SU-DHL-6 (cell line): ENCODE results near the gene HMG20B.
A peak's percentile ranks its signal among the peaks of the same experiment; 100 is the strongest.

Experiments used
- H2AFZ ChIP-seq: fragments of 200-600 bp; sonication (generic); 2 replicates; pipeline ENCODE4 v1.6.1; 2014; ENCODE audit warnings: low read depth, mild to moderate bottlenecking, moderate library complexity, mixed read lengths, antibody characterized with exemption, low read length; ENCODE audit not compliant: severe bottlenecking
- H3F3A ChIP-seq: fragments of 200-600 bp; shearing (Covaris generic); 2 replicates; pipeline ENCODE4 v1.6.0; 2016; ENCODE audit warnings: antibody characterized with exemption, mild to moderate bottlenecking; ENCODE audit not compliant: insufficient read depth
- H3K27ac ChIP-seq: fragments of 200-600 bp; sonication (generic); 2 replicates; pipeline ENCODE4 v1.5.1; 2016; ENCODE audit warnings: low read depth, mild to moderate bottlenecking, low read length, moderate library complexity, mixed read lengths
- H3K27me3 ChIP-seq: fragments of 200-600 bp; sonication (generic), shearing (Covaris generic); 2 replicates; pipeline ENCODE4 v1.6.0; 2014; ENCODE audit warnings: mild to moderate bottlenecking, low read length
- H3K36me3 ChIP-seq: fragments of 200-600 bp; sonication (generic); 2 replicates; pipeline ENCODE4 v1.6.1; 2014; ENCODE audit warnings: mild to moderate bottlenecking, low read length, mixed read lengths
- H3K4me2 ChIP-seq: fragments of 300-600, 200-600 bp; shearing (Covaris generic), sonication (generic); 2 replicates; pipeline ENCODE4 v1.6.0; 2014; ENCODE audit warnings: low read length, low read depth, mild to moderate bottlenecking; ENCODE audit not compliant: poor library complexity, severe bottlenecking
- H3K4me3 ChIP-seq: fragments of 200-600 bp; sonication (generic); 2 replicates; pipeline ENCODE4 v1.5.1; 2014; ENCODE audit warnings: antibody characterized with exemption, low read length, mild to moderate bottlenecking, mixed read lengths; ENCODE audit not compliant: insufficient read depth, poor library complexity, severe bottlenecking
- H3K79me2 ChIP-seq: fragments of 200-600 bp; sonication (generic); 2 replicates; pipeline ENCODE4 v1.6.1; 2014; ENCODE audit warnings: mild to moderate bottlenecking, low read length, moderate library complexity; ENCODE audit not compliant: insufficient read depth
- H3K9ac ChIP-seq: fragments of 200-600 bp; sonication (generic); 2 replicates; pipeline ENCODE4 v1.7.0; 2014; ENCODE audit warnings: mild to moderate bottlenecking, low read length
- H3K9me2 ChIP-seq: fragments of 200-600 bp; sonication (generic); replicated peaks from 2 replicates; pipeline ENCODE4 v1.6.1; 2014; ENCODE audit warnings: low read length; ENCODE audit not compliant: insufficient read depth
- H3K9me3 ChIP-seq: fragments of 200-600 bp; sonication (generic); 2 replicates; pipeline ENCODE4 v1.6.1; 2014; ENCODE audit warnings: low read length, mixed read lengths; ENCODE audit not compliant: insufficient read depth
- H4K20me1 ChIP-seq: fragments of 200-600 bp; sonication (generic); 2 replicates; pipeline ENCODE4 v1.6.1; 2014; ENCODE audit warnings: low read depth, mild to moderate bottlenecking, antibody characterized with exemption, low read length, moderate library complexity, mixed read lengths
- CTCF ChIP-seq: fragments of 200-600 bp; sonication (generic); IDR thresholded peaks from one replicate; pipeline ENCODE4 v1.5.1; 2017; ENCODE audit warnings: antibody characterized with exemption, mild to moderate bottlenecking, low read length, moderate library complexity; ENCODE audit not compliant: insufficient read depth, poor library complexity, severe bottlenecking
- EZH2phosphoT487 ChIP-seq: fragments of 200-600 bp; sonication (generic), shearing (Covaris generic); conservative IDR thresholded peaks from 2 replicates; pipeline ENCODE4 v1.6.1; 2018; ENCODE audit warnings: mild to moderate bottlenecking, antibody characterized with exemption, low read length, moderate library complexity, mixed read lengths

Gene HMG20B

GRCh38 chr19:3524904-3525451, 47.8 kb upstream of the HMG20B start:
- TF ChIP-seq EZH2phosphoT487 (no peak), CTCF (no peak)
- no peak overlapping the region for H2AFZ ChIP-seq
- H3K36me3 ChIP-seq: no peaks in the 10 kb centered on the region
- H3F3A ChIP-seq: no peaks in the 10 kb centered on the region
- H3K27me3 ChIP-seq: no peaks in the 10 kb centered on the region
- peaks cover 19% of the 10 kb centered on the region; the same call in 1 of the 2 replicates for H3K79me2 ChIP-seq
- no peak overlapping the region for H3K9ac ChIP-seq
- no peak overlapping the region for H3K4me2 ChIP-seq
- no peak overlapping the region for H3K27ac ChIP-seq
- H3K9me2 ChIP-seq: no peaks in the 10 kb centered on the region
- H3K4me3 ChIP-seq: no peak overlapping the region
- no peaks in the 10 kb centered on the region for H3K9me3 ChIP-seq
- no peaks in the 10 kb centered on the region for H4K20me1 ChIP-seq

GRCh38 chr19:3526507-3527237, 46.1 kb upstream of the HMG20B start:
- H3K9ac ChIP-seq: no peak overlapping the region
- 0 out of 2 replicates have a peak, but pooled peaks cover 6% of the 10 kb centered on the region for H3K79me2 ChIP-seq
- TF ChIP-seq CTCF: peak; percentile 29
- no peak for TF ChIP-seq EZH2phosphoT487
- no peaks in the 10 kb centered on the region for H3F3A ChIP-seq
- H2AFZ ChIP-seq: no peak overlapping the region
- H3K27ac ChIP-seq: no peak overlapping the region
- no peak overlapping the region for H3K4me3 ChIP-seq
- no peaks in the 10 kb centered on the region for H3K9me3 ChIP-seq
- H3K9me2 ChIP-seq: no peaks in the 10 kb centered on the region
- H4K20me1 ChIP-seq: no peaks in the 10 kb centered on the region
- no peaks in the 10 kb centered on the region for H3K27me3 ChIP-seq
- H3K4me2 ChIP-seq: no peak overlapping the region
- H3K36me3 ChIP-seq: no peaks in the 10 kb centered on the region

GRCh38 chr19:3527238-3527910, 45.4 kb upstream of the HMG20B start:
- Histone ChIP-seq H3K4me2 (no peak overlapping the region), H3K36me3 (no peaks in the 10 kb centered on the region), H3K27me3 (no peaks in the 10 kb centered on the region), H3K9me2 (no peaks in the 10 kb centered on the region), H3K9me3 (no peaks in the 10 kb centered on the region), H3K9ac (no peak overlapping the region), H3F3A (no peaks in the 10 kb centered on the region), H3K79me2 (0 out of 2 replicates have a peak, but pooled peaks cover 2% of the 10 kb centered on the region), H3K27ac (no peak overlapping the region), H2AFZ (no peak overlapping the region), H3K4me3 (no peak overlapping the region), H4K20me1 (no peaks in the 10 kb centered on the region)
- no peak for TF ChIP-seq EZH2phosphoT487
- TF ChIP-seq CTCF: no peak
